Lower leg skin (tissue), 3 donors: ENCODE measurements around the gene CHL1.

Experiments
- CTCF ChIP-seq, 3 donors: fragments of 450-650 bp; IDR thresholded peaks; one replicate each; pipeline ENCODE4 v1.5.1; 2016; ENCODE audit warnings: antibody characterized with exemption in 3 of 3, mild to moderate bottlenecking in 3 of 3, moderate library complexity in 2 of 3
- POLR2A ChIP-seq, 2 donors: fragments of 450-650 bp; IDR thresholded peaks; one replicate each; pipeline ENCODE4 v1.6.1; 2016 to 2017; ENCODE audit warnings: antibody characterized with exemption in 2 of 2, mild to moderate bottlenecking in 1 of 2, moderate library complexity in 1 of 2

- TF ChIP-seq POLR2A (IDR thresholded peaks at IDR 0.05) (no peak), CTCF (IDR thresholded peaks at IDR 0.05) (no peak)
Measured at GRCh38 chr3:270688-271087, 74.1 kb downstream of the CHL1 start.
